Peyer's patch (tissue), 4 donors: ENCODE results near the gene TMED7. TPM values are rescaled to one million over a fixed set of nuclear protein-coding genes. Genes with fewer than 3 reads are reported as not detected.
A peak's percentile ranks its signal among the peaks of the same experiment; 100 is the strongest.

ENCODE experiments used
- DNase-seq, 3 donors: peaks; one replicate each; pipeline ENCODE4 v3.0.0-alpha.2; 2017 to 2019
- H3K27ac ChIP-seq, 4 donors: fragments of 200-600 bp; sonication (generic); one replicate each; pipeline ENCODE4 v1.5.1; 2016 to 2019
- H3K27me3 ChIP-seq, 2 donors: fragments of 200-600 bp; sonication (generic); one replicate each; pipeline ENCODE4 v1.5.1; 2019
- H3K36me3 ChIP-seq, 3 donors: fragments of 200-600 bp; sonication (generic); one replicate each; pipeline ENCODE4 v1.5.1; 2016 to 2019
- H3K4me1 ChIP-seq, 4 donors: fragments of 200-600 bp; sonication (generic); one replicate each; pipeline ENCODE4 v1.5.1; 2016 to 2019
- H3K4me3 ChIP-seq, 4 donors: fragments of 200-600 bp; sonication (generic); 1 replicate in 3 of 4; 2 replicates in 1 of 4; pipeline ENCODE4 v1.5.1; 2016 to 2019; ENCODE audit warnings: mild to moderate bottlenecking in 1 of 4
- H3K9me3 ChIP-seq, 4 donors: fragments of 200-600 bp; sonication (generic); one replicate each; pipeline ENCODE4 v1.5.1; 2016 to 2019; ENCODE audit warnings: mild to moderate bottlenecking in 1 of 4
- CTCF ChIP-seq, 6 experiments: fragments of 450-650 bp in 4 of 6; fragments of 200-600 bp in 2 of 6; sonication (generic) in 1 of 6; IDR thresholded peaks; one replicate each; pipeline ENCODE4 v1.5.1; 2017 to 2019; ENCODE audit warnings: antibody characterized with exemption in 6 of 6, mild to moderate bottlenecking in 3 of 6, moderate library complexity in 1 of 6
- POLR2A ChIP-seq, 2 donors: fragments of 450-650 bp; IDR thresholded peaks; one replicate each; pipeline ENCODE4 v1.5.1; 2017; ENCODE audit warnings: antibody characterized with exemption in 2 of 2, mild to moderate bottlenecking in 2 of 2, moderate library complexity in 2 of 2
- total RNA-seq, 4 donors: library from RNA; depleted of rRNA; stranded (reverse); fragments of >200 nt; gene quantifications; one replicate each; pipeline ENCODE4 v1.1.0, GENCODE V29; 2016

Gene TMED7
- total RNA-seq, 4 donors from 2014 or later = 36.3 to 119 (median 99.7) TPM

GRCh38 chr5:115637507-115637906, 11.7 kb upstream of the TMED7 start:
- H3K27me3 ChIP-seq = no peaks in the 10 kb centered on the region
- H3K4me3 ChIP-seq = no peak overlapping the region
- H3K9me3 ChIP-seq = no peaks in the 10 kb centered on the region
- H3K4me1 ChIP-seq = peaks cover 0 to 9% (median 0%) of the 10 kb centered on the region in 4 donors
- H3K36me3 ChIP-seq = no peaks in the 10 kb centered on the region
- TF ChIP-seq POLR2A (IDR thresholded peaks at IDR 0.05) (no peak), CTCF (IDR thresholded peaks at IDR 0.05) (no peak)
- no peak for DNase-seq
- no peak overlapping the region for H3K27ac ChIP-seq

GRCh38 chr5:115636008-115636407, 10.2 kb upstream of the TMED7 start:
- Histone ChIP-seq H3K9me3 (no peaks in the 10 kb centered on the region), H3K36me3 (no peaks in the 10 kb centered on the region), H3K4me3 (no peak overlapping the region), H3K4me1 (peaks cover 0 to 9% (median 0%) of the 10 kb centered on the region in 4 donors), H3K27me3 (no peaks in the 10 kb centered on the region), H3K27ac (no peak overlapping the region)
- TF ChIP-seq POLR2A (IDR thresholded peaks at IDR 0.05) (no peak), CTCF (IDR thresholded peaks at IDR 0.05) (no peak)
- no peak for DNase-seq

- Histone ChIP-seq H3K27ac (peak overlapping the region; percentile 20 to 62 (median 50)), H3K4me3 (peak overlapping the region in 3 of 4 donors; percentile 12 to 40 (median 35)), H3K36me3 (no peaks in the 10 kb centered on the region), H3K9me3 (no peaks in the 10 kb centered on the region), H3K27me3 (no peaks in the 10 kb centered on the region), H3K4me1 (peaks cover 0 to 9% (median 0%) of the 10 kb centered on the region in 4 donors)
- peak; percentile 89 to 96 (median 95) for DNase-seq
- TF ChIP-seq POLR2A (IDR thresholded peaks at IDR 0.05) (no peak), CTCF (IDR thresholded peaks at IDR 0.05) (peak; percentile 48 to 96 (median 92))
Measured at GRCh38 chr5:115634343-115635132, 8.7 kb upstream of the TMED7 start.

DNA sequence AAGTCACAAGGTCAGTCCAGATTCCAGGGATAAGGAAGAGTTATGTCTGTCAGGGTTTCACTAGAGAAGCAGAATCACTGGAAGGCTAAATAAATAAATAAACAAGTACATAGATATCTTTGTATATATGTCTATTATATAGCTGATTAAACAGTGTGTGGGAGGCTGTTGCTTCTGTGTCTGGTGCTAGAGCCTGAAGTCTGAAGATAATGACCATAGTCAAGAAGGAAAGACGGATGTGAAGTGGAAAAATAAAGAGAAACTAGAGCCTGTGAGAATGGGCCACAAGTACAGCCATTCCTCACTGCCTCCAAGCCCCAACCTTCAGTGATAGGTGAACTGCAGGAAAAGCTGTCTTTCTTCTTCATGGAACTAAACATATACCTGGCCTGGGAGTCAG, 4.1 kb upstream of the TMED7 start:
- TF ChIP-seq CTCF (IDR thresholded peaks at IDR 0.05) (no peak), POLR2A (IDR thresholded peaks at IDR 0.05) (no peak)
- Histone ChIP-seq H3K36me3 (no peaks in the 10 kb centered on the region), H3K9me3 (no peaks in the 10 kb centered on the region), H3K27ac (no peak overlapping the region), H3K4me3 (no peak overlapping the region), H3K27me3 (no peaks in the 10 kb centered on the region), H3K4me1 (peaks cover 0 to 11% (median 0%) of the 10 kb centered on the region in 4 donors)
- DNase-seq = no peak

DNA sequence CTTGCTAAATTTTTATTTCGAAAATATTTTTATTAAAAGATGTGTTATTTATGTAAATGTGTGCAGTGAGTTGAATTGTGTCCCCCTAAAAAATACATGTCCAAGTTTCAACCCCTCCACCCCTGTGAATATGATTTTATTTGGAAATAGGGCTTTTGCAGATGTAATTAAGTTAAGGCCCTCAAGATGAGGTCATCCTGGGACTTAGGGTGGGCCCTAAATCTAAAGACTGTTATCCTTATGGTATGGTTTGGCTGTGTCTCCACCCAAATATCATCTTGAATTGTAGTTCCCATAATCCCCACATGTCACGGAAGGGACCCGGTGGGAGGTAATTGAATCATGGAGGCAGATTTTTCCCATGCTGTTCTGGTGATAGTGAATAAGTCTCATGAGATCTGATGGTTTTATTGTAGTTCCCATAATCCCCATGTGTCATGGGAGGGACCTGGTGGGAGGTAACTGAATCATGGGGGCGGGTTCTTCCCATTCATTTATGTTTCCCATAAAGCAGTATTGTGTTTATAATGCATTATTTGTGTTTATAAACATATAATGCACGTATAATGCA, 1.5 kb upstream of the TMED7 start:
- Histone ChIP-seq H3K4me3 (no peak overlapping the region), H3K36me3 (no peaks in the 10 kb centered on the region), H3K9me3 (no peaks in the 10 kb centered on the region), H3K27ac (no peak overlapping the region), H3K27me3 (no peaks in the 10 kb centered on the region), H3K4me1 (peaks cover 0 to 26% (median 8%) of the 10 kb centered on the region in 4 donors)
- TF ChIP-seq CTCF (IDR thresholded peaks at IDR 0.05) (no peak), POLR2A (IDR thresholded peaks at IDR 0.05) (no peak)
- DNase-seq = no peak
